ENCODE results near the gene SH3D19.
"Not testable (repeated sequence)": the region's sequence is repeated elsewhere in the genome, so short reads cannot be mapped to it uniquely, and the experiment has no call there.

The SH3D19 gene

DNA sequence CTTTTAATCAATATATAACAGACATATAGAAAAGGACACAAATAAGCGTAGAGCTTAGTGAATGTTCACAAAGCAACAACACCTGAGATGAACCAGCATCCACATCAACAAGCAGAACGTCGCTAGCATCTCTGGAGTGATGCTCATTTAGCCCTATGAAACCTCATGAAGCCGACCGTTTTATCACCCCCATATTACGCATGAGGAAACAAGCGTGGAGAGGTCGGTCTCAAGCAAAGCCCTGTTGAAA, 226.5 kb downstream of the SH3D19 start:
- no peak for DNase-seq (ENCODE audit: low read depth)

- no peak for DNase-seq (ENCODE audit: low read depth)
Measured at GRCh38 chr4:151097759-151098158, 227.6 kb downstream of the SH3D19 start.

DNA sequence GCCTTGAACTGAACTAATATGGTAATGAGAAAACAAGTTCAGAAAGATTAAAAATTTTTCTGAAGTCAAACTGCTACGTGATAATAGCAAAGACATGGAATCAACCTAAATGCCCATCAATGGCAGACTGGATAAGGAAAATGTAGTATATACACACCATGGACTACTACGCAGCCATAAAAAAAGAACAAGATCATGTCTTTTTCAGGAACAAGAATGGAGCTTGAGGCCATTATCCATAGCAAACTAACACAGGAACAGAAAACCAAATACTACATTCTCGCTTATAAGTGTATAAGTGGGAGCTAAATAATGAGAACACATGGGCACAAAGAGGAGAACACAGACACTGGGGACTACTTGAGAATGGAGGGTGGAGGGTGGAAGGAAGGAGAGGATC, 230.3 kb downstream of the SH3D19 start:
- no peak for DNase-seq (ENCODE audit: low read depth)

GRCh38 chr4:151094290-151094751, 231.1 kb downstream of the SH3D19 start:
- DNase-seq (ENCODE audit: low read depth) = no peak

DNA sequence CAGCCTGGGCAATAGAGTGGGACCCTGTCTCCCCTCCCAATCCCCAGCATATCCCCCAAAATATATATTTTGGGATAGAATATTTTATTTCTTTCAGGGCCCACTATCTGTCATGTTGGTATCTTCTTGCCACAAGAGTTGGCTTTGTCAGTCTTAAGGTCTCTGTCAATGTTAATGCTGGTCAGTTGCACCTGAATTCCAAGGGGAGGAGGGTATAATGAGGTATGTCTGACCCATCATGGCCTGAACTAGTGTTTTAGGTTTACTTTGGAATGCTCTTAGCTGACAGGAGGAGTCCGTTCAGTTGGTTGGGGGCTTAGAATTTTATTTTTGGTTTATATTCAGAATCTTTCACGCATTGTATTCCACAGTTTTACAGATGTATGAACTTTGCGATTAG, 232.2 kb downstream of the SH3D19 start:
- no peak for DNase-seq (ENCODE audit: low read depth)

DNA sequence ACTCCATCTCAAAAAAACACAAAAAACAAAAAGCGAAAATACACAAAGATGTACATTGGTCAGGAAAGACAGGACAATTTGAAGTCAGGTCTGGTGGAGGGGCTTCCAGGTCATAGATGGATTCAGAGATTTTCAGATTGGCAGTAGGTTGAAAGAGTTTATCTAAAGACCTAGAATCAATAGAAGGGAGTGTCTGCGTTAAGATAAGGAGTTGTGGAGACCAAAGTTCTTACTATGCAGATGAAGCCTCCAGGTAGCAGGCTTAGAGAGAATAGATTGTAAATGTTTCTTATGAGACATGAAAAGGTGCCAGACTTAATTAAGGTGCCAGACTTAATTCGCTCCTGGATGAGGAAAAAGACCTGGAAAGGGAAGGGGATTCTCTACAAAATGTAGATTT, 232.9 kb downstream of the SH3D19 start:
- DNase-seq (ENCODE audit: low read depth) = no peak

GRCh38 chr4:151091047-151091446, 234.4 kb downstream of the SH3D19 start:
- DNase-seq (ENCODE audit: low read depth) = no peak

GRCh38 chr4:151087467-151087866, 237.9 kb downstream of the SH3D19 start:
- no peak for DNase-seq (ENCODE audit: low read depth)

GRCh38 chr4:151077978-151078377, 247.4 kb downstream of the SH3D19 start:
- DNase-seq (ENCODE audit: low read depth) = not testable (repeated sequence)

- DNase-seq (ENCODE audit: low read depth) = no peak
Measured at GRCh38 chr4:151074416-151074916, 250.9 kb downstream of the SH3D19 start.
